ENCODE results near the gene IRF7.

IRF7 gene

GRCh38 chr11:563812-564578 is 51.8 kb downstream of the IRF7 start:
- DNase-seq (ENCODE audit: low spot score) = no peak

GRCh38 chr11:563066-563811 is 52.5 kb downstream of the IRF7 start:
- DNase-seq (ENCODE audit: low spot score) = no peak
